C4-2B (cell line): Measurements from ENCODE around the gene SYNPO2.

Experiments used
- ZFX ChIP-seq: fragments of 450-650 bp; IDR thresholded peaks from 2 replicates; pipeline ENCODE4 v1.6.1; 2017
- TF ChIP-seq, protein P1 (sequence below): fragments of 450-650 bp; conservative IDR thresholded peaks from 2 replicates; pipeline ENCODE4 v1.5.1; 2017; ENCODE audit warnings: mild to moderate bottlenecking

DNA sequence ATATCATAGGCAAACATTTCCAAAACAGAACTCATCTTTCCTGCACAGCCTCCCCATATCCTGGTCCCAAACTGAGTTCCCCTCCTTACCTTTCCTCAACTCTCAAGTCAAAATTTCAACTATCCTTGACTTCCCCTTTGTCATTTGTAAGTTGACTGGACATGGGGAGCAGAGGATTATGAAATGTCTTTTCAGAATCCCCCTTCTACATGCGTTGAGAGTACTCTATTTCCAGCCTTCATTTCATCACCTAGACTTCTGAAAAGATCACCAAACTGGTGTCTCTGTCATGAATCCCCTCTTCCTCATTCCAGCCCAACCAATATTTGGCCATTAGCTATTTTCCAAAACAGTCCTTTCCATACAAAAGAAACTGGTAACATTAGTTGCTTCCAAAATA lies 95.2 kb downstream of the SYNPO2 start:
- TF ChIP-seq, protein P1, sequence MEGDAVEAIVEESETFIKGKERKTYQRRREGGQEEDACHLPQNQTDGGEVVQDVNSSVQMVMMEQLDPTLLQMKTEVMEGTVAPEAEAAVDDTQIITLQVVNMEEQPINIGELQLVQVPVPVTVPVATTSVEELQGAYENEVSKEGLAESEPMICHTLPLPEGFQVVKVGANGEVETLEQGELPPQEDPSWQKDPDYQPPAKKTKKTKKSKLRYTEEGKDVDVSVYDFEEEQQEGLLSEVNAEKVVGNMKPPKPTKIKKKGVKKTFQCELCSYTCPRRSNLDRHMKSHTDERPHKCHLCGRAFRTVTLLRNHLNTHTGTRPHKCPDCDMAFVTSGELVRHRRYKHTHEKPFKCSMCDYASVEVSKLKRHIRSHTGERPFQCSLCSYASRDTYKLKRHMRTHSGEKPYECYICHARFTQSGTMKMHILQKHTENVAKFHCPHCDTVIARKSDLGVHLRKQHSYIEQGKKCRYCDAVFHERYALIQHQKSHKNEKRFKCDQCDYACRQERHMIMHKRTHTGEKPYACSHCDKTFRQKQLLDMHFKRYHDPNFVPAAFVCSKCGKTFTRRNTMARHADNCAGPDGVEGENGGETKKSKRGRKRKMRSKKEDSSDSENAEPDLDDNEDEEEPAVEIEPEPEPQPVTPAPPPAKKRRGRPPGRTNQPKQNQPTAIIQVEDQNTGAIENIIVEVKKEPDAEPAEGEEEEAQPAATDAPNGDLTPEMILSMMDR = no peak
- TF ChIP-seq ZFX = no peak
